Activated naive CD8-positive, alpha-beta T cell (primary cell): Measurements from ENCODE around the gene BNIP5.
A peak's percentile ranks its signal among the peaks of the same experiment; 100 is the strongest.
"Not testable (repeated sequence)": the region's sequence is repeated elsewhere in the genome, so short reads cannot be mapped to it uniquely, and the experiment has no call there.

ENCODE experiments used
- H3K27ac Mint-ChIP-seq: one replicate; pipeline ENCODE4 v1.8.0; 2021; ENCODE audit warnings: mixed read lengths
- H3K27me3 Mint-ChIP-seq: one replicate; pipeline ENCODE4 v1.8.0; 2021; ENCODE audit warnings: mixed read lengths
- H3K36me3 Mint-ChIP-seq: one replicate; pipeline ENCODE4 v1.8.0; 2021; ENCODE audit warnings: mixed read lengths
- H3K4me1 Mint-ChIP-seq: one replicate; pipeline ENCODE4 v1.8.0; 2021; ENCODE audit warnings: low read depth, mixed read lengths
- H3K4me3 Mint-ChIP-seq: one replicate; pipeline ENCODE4 v1.8.0; 2021; ENCODE audit warnings: mild to moderate bottlenecking, mixed read lengths
- H3K9me3 Mint-ChIP-seq: one replicate; pipeline ENCODE4 v1.8.0; 2021; ENCODE audit warnings: low read depth, mixed read lengths

Gene BNIP5

DNA sequence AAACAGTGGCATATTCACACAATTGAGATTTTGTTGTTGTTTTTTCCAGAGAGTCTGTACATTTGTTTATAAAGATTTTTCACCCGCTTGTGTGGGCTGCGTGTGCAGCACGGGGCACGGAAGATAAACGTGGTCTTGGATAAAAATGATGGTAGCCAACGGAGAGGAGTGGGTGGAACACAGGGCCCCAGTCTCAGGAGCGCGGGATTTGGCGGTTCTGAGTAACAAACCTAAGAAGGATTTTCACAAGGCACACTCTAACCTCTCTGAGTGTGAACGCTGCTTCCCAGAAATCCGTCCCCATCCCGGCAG lies 3.6 kb upstream of the BNIP5 start:
- H3K4me3 Mint-ChIP-seq = no peak overlapping the region
- H3K27ac Mint-ChIP-seq = no peak overlapping the region
- H3K27me3 Mint-ChIP-seq = peaks cover 10% of the 10 kb centered on the region
- peaks cover 14% of the 10 kb centered on the region for H3K4me1 Mint-ChIP-seq
- H3K9me3 Mint-ChIP-seq = no peaks in the 10 kb centered on the region
- H3K36me3 Mint-ChIP-seq = no peaks in the 10 kb centered on the region

DNA sequence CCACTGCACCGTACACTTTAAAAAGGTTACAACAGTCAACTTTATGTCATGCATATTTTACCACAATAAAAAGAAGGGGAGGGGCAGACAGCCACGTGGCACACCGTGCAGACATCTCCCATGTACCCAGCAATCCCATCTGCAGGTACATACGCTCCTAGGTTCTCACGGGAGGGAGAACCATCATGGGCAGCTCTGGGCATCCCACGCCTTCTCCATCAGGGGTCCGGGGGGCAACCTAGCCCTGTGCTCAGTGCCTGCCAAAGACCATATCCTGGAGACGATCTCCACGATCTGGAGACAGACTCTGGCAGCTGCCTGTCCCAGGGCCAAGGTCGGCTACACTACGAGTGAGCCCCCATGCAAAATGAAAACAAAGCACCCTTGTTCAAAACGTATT lies 2.5 kb upstream of the BNIP5 start:
- no peak overlapping the region for H3K4me3 Mint-ChIP-seq
- H3K4me1 Mint-ChIP-seq = peaks cover 14% of the 10 kb centered on the region
- no peaks in the 10 kb centered on the region for H3K36me3 Mint-ChIP-seq
- peaks cover 15% of the 10 kb centered on the region for H3K27me3 Mint-ChIP-seq
- H3K9me3 Mint-ChIP-seq = no peaks in the 10 kb centered on the region
- no peak overlapping the region for H3K27ac Mint-ChIP-seq

DNA sequence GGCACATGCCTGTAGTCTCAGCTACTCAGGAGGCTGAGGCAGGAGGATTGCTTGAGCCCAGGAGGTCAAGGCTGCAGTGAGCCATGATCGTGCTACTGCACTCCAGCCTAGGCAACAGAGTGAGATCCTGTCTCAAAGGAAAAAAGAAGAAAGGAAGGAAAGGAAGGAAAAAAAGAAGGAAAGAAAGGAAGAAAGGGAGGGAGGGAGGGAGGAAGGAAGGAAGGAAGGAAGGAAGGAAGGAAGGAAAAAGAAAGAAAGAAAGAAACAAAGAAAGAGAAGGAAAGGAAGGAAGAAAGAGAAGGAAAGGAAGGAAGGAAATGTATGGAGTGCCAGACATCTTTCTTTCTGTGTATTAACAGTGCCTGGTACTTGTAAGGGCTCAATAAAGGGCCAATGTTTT lies 1.5 kb upstream of the BNIP5 start:
- not testable (repeated sequence) for H3K9me3 Mint-ChIP-seq, H3K4me3 Mint-ChIP-seq, H3K36me3 Mint-ChIP-seq
- peaks cover 15% of the 10 kb centered on the region for H3K27me3 Mint-ChIP-seq
- H3K4me1 Mint-ChIP-seq = peaks cover 14% of the 10 kb centered on the region
- peak overlapping the region; percentile 46 for H3K27ac Mint-ChIP-seq

DNA sequence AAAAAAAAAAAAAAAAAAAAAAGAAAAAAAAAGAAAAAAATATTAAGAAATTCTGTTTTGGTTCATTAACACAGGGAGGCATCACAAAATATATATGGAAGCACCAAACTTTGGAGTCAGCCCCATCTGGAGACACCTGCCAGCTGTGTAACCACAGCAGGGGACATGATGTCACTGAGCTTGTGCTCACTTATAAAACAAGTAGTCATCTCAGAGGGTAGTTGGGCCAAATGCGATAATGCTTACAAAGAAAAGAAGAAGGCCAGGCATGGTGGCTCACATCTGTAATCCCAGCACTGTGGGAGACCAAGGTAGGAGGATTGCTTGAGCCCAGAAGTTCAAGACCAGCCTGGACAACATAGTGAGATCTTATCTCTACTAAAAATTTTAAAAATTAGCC lies 1.1 kb upstream of the BNIP5 start:
- Mint-ChIP-seq H3K4me1 (peaks cover 14% of the 10 kb centered on the region), H3K36me3 (no peaks in the 10 kb centered on the region), H3K9me3 (no peaks in the 10 kb centered on the region), H3K4me3 (no peak overlapping the region), H3K27ac (peak overlapping the region; percentile 46), H3K27me3 (peaks cover 16% of the 10 kb centered on the region)

DNA sequence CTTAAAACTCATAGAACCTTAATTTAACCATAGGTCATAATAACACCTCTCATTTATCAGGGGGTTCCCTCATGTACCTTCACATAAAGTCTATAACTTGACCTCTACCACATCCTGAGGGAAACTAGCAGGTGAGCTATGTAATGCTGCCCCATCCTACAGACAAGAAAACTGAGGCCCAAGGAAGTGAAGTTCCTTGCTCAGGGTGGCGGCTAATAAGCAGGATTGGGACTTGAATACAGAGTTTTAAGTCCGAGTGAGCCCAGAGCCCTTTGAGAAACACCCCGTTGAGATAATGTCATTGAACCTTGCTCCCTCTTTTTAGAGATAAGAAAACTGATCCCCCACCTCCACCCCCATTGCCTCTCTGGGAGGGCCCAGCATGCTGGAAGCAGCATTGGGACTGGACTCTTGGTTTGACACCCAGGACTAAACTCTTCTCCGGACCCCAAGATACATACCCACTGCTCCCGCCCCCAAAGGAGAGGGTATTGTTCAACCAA lies 429 bp downstream of the BNIP5 start:
- H3K4me3 Mint-ChIP-seq = no peak overlapping the region
- no peaks in the 10 kb centered on the region for H3K9me3 Mint-ChIP-seq
- peaks cover 19% of the 10 kb centered on the region for H3K27me3 Mint-ChIP-seq
- H3K36me3 Mint-ChIP-seq = no peaks in the 10 kb centered on the region
- H3K4me1 Mint-ChIP-seq = peaks cover 14% of the 10 kb centered on the region
- no peak overlapping the region for H3K27ac Mint-ChIP-seq

DNA sequence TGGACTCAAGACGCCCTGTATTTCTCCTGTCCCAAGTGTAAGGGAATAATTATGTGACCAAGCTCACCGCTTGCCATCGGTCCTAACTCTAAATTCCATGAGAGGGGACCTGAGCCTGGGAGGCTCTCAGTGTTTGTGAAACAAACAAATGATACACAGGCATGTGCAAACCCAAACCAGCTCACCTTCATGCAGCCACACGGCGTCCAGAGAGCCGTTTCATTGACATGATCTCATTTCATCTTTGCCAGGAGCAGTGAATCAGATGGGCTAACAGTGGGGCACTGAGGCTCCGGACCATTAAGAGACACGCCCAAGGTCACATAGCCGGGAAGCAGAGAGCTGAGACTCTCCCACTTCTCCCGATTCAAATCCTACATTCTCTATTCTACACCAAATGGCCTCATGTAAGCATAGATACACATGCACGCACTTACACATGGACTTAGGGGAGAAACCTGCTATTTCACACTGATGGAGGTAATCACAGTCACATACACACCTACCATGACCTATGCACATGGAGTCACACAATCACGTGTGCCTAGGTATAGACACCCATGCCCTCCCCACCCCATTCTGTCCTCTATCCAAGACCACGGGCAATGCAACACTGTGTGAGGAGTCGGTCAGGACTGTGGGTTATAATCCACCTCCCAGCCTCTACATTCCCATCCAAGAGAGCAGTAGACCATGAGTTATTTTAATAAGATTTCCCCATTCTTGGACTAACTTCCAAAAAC lies 1.1 kb downstream of the BNIP5 start:
- H3K27ac Mint-ChIP-seq = no peak overlapping the region
- H3K4me1 Mint-ChIP-seq = peaks cover 12% of the 10 kb centered on the region
- no peaks in the 10 kb centered on the region for H3K9me3 Mint-ChIP-seq
- H3K4me3 Mint-ChIP-seq = no peak overlapping the region
- peaks cover 16% of the 10 kb centered on the region for H3K27me3 Mint-ChIP-seq
- H3K36me3 Mint-ChIP-seq = no peaks in the 10 kb centered on the region

DNA sequence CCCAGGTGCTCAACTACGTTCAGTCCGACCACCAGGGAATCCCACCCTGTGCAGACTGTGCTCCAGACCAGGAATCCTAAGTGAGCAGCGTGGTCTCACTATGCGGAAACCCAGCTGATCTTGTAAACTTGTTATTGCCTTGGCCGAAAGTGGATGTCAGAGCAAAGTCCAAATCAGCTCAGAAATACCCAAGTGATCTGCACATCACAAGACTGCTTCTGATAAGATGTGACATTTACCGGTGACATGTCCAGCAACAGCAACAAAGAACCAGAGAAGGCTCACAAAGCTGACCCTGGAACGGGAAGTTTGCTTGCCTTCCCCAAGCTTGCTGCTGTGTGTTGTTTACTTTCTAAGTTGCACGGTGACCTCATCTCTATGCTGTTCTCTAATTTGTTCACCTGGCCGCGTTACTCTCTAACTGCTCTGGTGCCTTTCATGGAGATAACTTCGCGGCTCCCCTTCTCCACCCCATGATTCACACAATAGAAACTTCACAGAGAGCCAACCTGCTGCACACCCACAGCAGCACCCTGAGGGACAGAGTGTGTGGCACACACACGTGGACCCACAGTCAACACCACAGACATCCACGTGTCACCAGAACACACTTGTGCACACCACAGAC lies 1.7 kb downstream of the BNIP5 start:
- Mint-ChIP-seq H3K27me3 (peaks cover 13% of the 10 kb centered on the region), H3K36me3 (no peaks in the 10 kb centered on the region), H3K27ac (no peak overlapping the region), H3K9me3 (no peaks in the 10 kb centered on the region), H3K4me3 (no peak overlapping the region), H3K4me1 (peaks cover 12% of the 10 kb centered on the region)

DNA sequence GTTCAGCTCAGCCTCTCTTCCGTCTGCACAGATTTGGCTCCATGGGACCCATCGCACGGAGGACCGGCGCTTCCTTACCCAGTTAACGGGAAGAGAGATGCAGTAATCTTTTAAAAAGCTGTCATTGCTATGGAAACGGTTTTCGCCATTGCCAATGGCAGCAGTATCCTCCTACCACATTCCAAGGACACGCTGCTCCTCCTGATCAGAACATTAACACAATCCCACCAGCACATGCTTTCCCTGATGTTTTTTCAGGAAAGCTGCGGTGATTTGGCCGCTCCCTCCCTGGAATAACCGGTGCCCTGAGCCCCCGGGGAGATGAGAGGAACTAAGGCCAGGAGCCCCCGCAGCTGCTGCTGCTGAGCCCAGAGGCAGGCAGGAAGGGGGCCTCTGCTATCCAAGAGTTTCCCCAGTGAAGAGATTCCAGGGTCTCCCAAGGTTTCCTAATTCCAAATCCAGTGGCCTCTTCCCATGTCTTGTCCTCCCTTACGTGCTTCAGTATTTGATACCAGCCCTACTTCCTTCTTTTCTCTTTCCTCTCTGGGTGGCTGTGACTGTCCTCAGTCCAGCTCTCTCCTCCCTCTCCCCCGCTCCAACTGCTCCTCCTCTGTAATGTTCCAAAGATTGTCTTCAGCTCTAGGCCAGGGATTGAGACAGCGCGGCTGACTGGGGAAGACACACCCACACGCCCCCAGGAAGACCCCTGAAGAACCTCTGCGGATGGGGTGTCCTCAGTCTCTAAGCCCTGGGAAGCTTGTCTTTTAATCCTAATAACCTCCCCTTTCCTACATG lies 2.6 kb downstream of the BNIP5 start:
- Mint-ChIP-seq H3K9me3 (no peaks in the 10 kb centered on the region), H3K36me3 (no peaks in the 10 kb centered on the region), H3K4me1 (peaks cover 12% of the 10 kb centered on the region), H3K27ac (no peak overlapping the region), H3K4me3 (no peak overlapping the region), H3K27me3 (peaks cover 12% of the 10 kb centered on the region)

DNA sequence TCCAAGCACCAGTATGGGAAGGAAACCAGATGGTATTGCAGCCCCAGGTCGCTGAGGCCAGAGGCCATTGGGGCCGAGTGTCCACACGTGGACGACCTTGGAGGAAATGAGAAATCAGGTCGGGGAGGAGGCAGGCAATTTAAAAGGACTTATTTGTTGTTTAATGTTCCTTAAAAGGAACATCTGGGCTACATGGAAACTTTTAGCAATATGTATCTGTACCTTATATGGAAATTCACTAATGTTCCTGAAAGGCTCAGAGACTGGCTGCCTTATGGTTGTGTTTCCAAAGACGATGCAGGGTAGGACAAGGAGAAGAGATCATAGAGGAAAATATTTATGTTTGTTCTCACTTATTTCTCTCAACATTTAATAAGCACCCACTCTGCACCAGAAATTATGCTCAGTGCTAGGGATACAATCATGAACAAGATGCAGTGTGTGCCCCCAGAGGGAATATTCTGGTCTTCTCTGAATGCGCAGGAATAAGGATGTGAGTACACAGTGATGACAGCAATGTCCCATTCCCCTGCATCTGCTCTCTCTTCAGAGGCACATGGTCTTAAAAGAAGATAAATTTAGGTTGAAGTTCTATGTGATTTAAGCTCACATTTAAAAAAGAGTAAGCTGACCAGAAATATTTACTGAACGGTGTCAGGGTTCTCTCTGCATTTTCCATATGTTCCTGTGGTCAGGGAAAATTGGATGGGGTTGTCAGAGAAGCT lies 3.4 kb downstream of the BNIP5 start:
- Mint-ChIP-seq H3K27ac (no peak overlapping the region), H3K9me3 (no peaks in the 10 kb centered on the region), H3K4me1 (peaks cover 12% of the 10 kb centered on the region), H3K36me3 (no peaks in the 10 kb centered on the region), H3K4me3 (no peak overlapping the region), H3K27me3 (peaks cover 12% of the 10 kb centered on the region)

DNA sequence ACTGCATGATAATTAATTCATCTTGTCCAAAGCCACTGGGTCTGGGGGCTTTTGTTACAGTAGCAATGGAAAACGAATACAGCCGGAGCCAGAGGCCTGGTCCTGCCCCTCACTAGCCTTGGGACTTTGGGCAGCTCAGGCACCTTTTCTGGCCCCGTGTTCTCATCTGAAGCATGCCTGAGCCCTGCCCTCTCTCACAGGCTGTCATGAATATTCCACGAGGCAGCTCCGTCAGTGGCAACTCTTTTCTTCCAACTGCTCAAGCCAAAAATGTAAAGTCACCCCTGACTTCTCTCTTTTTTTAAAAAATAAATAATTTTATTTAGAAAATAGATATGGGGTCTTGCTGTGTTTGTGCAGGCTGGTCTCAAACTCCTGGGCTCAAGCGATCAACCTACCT lies 5.3 kb downstream of the BNIP5 start:
- Mint-ChIP-seq H3K4me3 (no peak overlapping the region), H3K4me1 (peaks cover 3% of the 10 kb centered on the region), H3K9me3 (no peaks in the 10 kb centered on the region), H3K27me3 (peaks cover 12% of the 10 kb centered on the region), H3K36me3 (no peaks in the 10 kb centered on the region), H3K27ac (no peak overlapping the region)

DNA sequence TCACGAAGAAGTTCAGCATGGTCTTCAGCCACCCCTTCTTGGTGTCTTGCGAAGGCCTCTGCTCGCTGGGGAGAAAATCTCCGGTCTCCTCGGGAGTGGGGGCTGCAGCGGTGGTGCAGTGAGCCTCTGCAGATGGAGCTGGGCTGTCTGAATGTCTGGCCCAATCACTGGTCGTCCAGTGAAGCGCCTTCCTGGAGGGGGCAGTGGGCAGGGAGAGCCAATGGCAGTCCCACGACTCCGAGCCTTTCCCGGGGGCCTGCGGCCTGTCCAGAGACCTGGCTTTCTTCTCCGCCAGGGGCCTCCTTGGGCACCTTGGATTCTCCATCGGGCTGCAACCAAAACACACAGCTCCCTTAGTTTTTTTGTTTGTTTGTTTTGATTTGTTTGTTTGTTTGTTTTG lies 6.3 kb downstream of the BNIP5 start:
- no peaks in the 10 kb centered on the region for H3K9me3 Mint-ChIP-seq
- no peaks in the 10 kb centered on the region for H3K36me3 Mint-ChIP-seq
- peaks cover 12% of the 10 kb centered on the region for H3K27me3 Mint-ChIP-seq
- no peak overlapping the region for H3K4me3 Mint-ChIP-seq
- peaks cover 1% of the 10 kb centered on the region for H3K4me1 Mint-ChIP-seq
- no peak overlapping the region for H3K27ac Mint-ChIP-seq

DNA sequence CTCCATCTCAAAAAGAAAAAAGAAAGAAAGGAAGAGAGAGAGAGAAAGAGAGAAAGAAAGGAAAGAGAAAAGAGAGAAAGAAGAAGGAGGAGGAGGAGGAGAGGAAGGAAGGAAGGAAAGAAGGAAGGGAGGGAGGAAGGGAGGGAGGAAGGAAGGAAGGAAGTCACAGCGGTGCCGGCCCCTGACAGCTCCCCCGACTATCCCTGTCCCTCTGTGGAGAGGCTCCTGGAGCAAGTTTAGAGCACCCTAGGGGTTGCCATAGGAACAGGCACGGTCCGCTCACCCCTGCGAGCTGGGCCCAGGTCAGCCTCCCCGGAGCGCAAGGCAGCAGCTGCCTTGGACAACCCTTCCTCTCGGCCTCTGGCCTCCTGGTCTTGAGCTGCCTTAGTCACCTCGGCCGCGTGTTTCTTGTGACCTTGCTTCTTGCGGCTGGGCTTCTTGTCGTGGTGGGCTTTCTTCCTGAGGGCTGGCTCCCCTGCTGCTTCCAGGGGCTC lies 6.8 kb downstream of the BNIP5 start:
- Mint-ChIP-seq H3K9me3 (no peaks in the 10 kb centered on the region), H3K27me3 (peaks cover 12% of the 10 kb centered on the region), H3K4me1 (peaks cover 1% of the 10 kb centered on the region), H3K27ac (no peak overlapping the region), H3K36me3 (no peaks in the 10 kb centered on the region), H3K4me3 (no peak overlapping the region)

DNA sequence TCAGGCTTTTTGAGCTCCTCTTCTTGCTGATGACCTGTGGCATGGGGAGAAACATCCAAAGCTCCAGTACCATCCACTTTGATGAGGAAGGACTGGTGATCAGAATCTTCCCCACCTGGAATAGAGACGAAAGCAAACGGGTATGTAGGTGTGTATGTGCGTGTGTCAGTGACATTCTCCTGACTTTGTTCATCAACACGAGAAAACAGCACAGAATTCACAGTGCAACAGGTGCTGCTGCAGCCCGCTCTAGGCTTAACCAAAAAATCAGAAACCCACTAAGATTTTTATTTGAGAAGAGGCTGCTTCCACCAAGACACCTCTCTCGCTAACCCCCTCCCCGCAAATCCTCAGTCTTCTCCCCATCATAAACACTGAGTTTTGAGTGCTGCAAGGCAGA lies 8.1 kb downstream of the BNIP5 start:
- no peak overlapping the region for H3K27ac Mint-ChIP-seq
- H3K4me3 Mint-ChIP-seq = no peak overlapping the region
- no peaks in the 10 kb centered on the region for H3K9me3 Mint-ChIP-seq
- no peaks in the 10 kb centered on the region for H3K36me3 Mint-ChIP-seq
- H3K27me3 Mint-ChIP-seq = peaks cover 7% of the 10 kb centered on the region
- H3K4me1 Mint-ChIP-seq = peaks cover 1% of the 10 kb centered on the region

DNA sequence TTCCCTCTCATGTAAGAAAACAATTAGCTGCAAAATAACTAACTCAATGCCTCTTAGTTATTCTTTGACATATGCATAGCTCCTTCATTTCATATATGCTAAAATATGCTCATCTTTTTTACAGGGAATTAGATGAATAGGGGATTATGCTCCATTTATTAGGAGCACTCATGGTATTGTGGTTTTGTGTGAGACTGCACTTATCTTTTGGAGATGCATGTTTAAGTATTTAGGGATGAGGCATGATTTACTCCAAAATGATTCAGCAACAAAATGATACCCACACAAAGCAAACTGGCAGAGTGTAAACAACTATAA lies 8.8 kb downstream of the BNIP5 start:
- Mint-ChIP-seq H3K27me3 (peaks cover 5% of the 10 kb centered on the region), H3K4me3 (no peak overlapping the region), H3K27ac (no peak overlapping the region), H3K4me1 (peaks cover 1% of the 10 kb centered on the region), H3K9me3 (no peaks in the 10 kb centered on the region), H3K36me3 (no peaks in the 10 kb centered on the region)
